Liver (tissue), 9 donors: Measurements from ENCODE around the gene PKHD1. TPM values are rescaled to one million over a fixed set of nuclear protein-coding genes. Genes with fewer than 3 reads are reported as not detected.

Source experiments
- DNase-seq: peaks from one replicate; pipeline ENCODE4 v3.0.0-alpha.2; 2017; ENCODE audit warnings: low spot score
- H3K27ac ChIP-seq, 2 donors: one replicate each; pipeline ENCODE4 v1.7.0; 2013; ENCODE audit warnings: inconsistent platforms in 2 of 2, low read length in 2 of 2, control low read depth in 1 of 2, low read depth in 1 of 2, mild to moderate bottlenecking in 1 of 2
- H3K27me3 ChIP-seq, 4 donors: one replicate each; pipeline versions ENCODE4 v1.6.1 to v1.7.0; 2013; ENCODE audit warnings: low read length in 3 of 4, inconsistent platforms in 1 of 4, mild to moderate bottlenecking in 1 of 4, moderate library complexity in 1 of 4; ENCODE audit not compliant: control insufficient read depth in 4 of 4, insufficient read depth in 4 of 4
- H3K36me3 ChIP-seq, 4 donors: one replicate each; pipeline versions ENCODE4 v1.6.1 to v1.7.0; 2013; ENCODE audit warnings: low read length in 3 of 4, mild to moderate bottlenecking in 3 of 4, low read depth in 1 of 4, moderate library complexity in 1 of 4; ENCODE audit not compliant: control insufficient read depth in 4 of 4, insufficient read depth in 3 of 4
- H3K4me1 ChIP-seq, 4 donors: one replicate each; pipeline versions ENCODE4 v1.6.1 to v1.7.0; 2013; ENCODE audit warnings: low read length in 3 of 4, mild to moderate bottlenecking in 3 of 4, moderate library complexity in 1 of 4; ENCODE audit not compliant: control insufficient read depth in 4 of 4, insufficient read depth in 4 of 4
- H3K4me3 ChIP-seq, 3 donors: one replicate each; pipeline versions ENCODE4 v1.6.1 to v1.7.0; 2013; ENCODE audit warnings: low read length in 3 of 3, control low read depth in 1 of 3, low read depth in 1 of 3, mild to moderate bottlenecking in 1 of 3
- H3K9ac ChIP-seq, 2 donors: one replicate each; pipeline ENCODE4 v1.7.0; 2013; ENCODE audit warnings: low read length in 2 of 2, mild to moderate bottlenecking in 2 of 2, moderate library complexity in 2 of 2, control low read depth in 1 of 2, low read depth in 1 of 2
- H3K9me3 ChIP-seq, 4 donors: one replicate each; pipeline versions ENCODE4 v1.6.1 to v1.7.0; 2013; ENCODE audit warnings: low read length in 3 of 4; ENCODE audit not compliant: control insufficient read depth in 4 of 4
- ATF3 ChIP-seq: IDR thresholded peaks from 2 replicates; pipeline ENCODE4 v1.6.1; 2016; ENCODE audit warnings: antibody characterized with exemption
- CTCF ChIP-seq: fragments of 150-350 bp; IDR thresholded peaks from 2 replicates; pipeline ENCODE4 v1.5.1; 2017; ENCODE audit warnings: improper control_type of control experiment, low read depth, low read length; ENCODE audit not compliant: missing input control
- EGR1 ChIP-seq, 2 donors: IDR thresholded peaks; 2 replicates each; pipeline ENCODE4 v1.6.1; 2016 to 2018; ENCODE audit warnings: antibody characterized with exemption in 2 of 2, low read depth in 2 of 2
- FOXA1 ChIP-seq: IDR thresholded peaks from 2 replicates; pipeline ENCODE4 v1.6.1; 2016; ENCODE audit warnings: antibody characterized with exemption
- FOXA2 ChIP-seq: IDR thresholded peaks from 2 replicates; pipeline ENCODE4 v1.6.1; 2016; ENCODE audit warnings: antibody characterized with exemption
- GABPA ChIP-seq, 2 donors: IDR thresholded peaks in 1 of 2; conservative IDR thresholded peaks in 1 of 2; 2 replicates each; pipeline ENCODE4 v1.6.1; 2016; ENCODE audit warnings: antibody characterized with exemption in 2 of 2, mild to moderate bottlenecking in 1 of 2, moderate library complexity in 1 of 2
- HNF4A ChIP-seq, 2 donors: conservative IDR thresholded peaks; 2 replicates each; pipeline ENCODE4 v1.6.1; 2016; ENCODE audit warnings: antibody characterized with exemption in 2 of 2, mild to moderate bottlenecking in 2 of 2
- HNF4G ChIP-seq: IDR thresholded peaks from 2 replicates; pipeline ENCODE4 v1.6.1; 2016; ENCODE audit warnings: antibody characterized with exemption
- JUND ChIP-seq, 2 donors: IDR thresholded peaks; 2 replicates each; pipeline ENCODE4 v1.6.1; 2016; ENCODE audit warnings: antibody characterized with exemption in 2 of 2
- MAX ChIP-seq: IDR thresholded peaks from 2 replicates; pipeline ENCODE4 v1.6.1; 2016; ENCODE audit warnings: antibody characterized with exemption
- NR2F2 ChIP-seq: IDR thresholded peaks from 2 replicates; pipeline ENCODE4 v1.6.1; 2016; ENCODE audit warnings: antibody characterized with exemption
- RAD21 ChIP-seq, 2 donors: IDR thresholded peaks; 2 replicates each; pipeline ENCODE4 v1.6.1; 2016; ENCODE audit warnings: antibody characterized with exemption in 2 of 2, mild to moderate bottlenecking in 2 of 2
- REST ChIP-seq: IDR thresholded peaks from 2 replicates; pipeline ENCODE4 v1.6.1; 2016; ENCODE audit warnings: antibody characterized with exemption, mild to moderate bottlenecking
- RXRA ChIP-seq, 2 donors: IDR thresholded peaks; 2 replicates each; pipeline ENCODE4 v1.6.1; 2017 to 2018; ENCODE audit warnings: antibody characterized with exemption in 2 of 2, mild to moderate bottlenecking in 1 of 2
- SP1 ChIP-seq: IDR thresholded peaks from 2 replicates; pipeline ENCODE4 v1.6.1; 2018; ENCODE audit warnings: antibody characterized with exemption, mild to moderate bottlenecking
- TAF1 ChIP-seq: conservative IDR thresholded peaks from 2 replicates; pipeline ENCODE4 v1.6.1; 2016; ENCODE audit warnings: antibody characterized with exemption, mild to moderate bottlenecking
- YY1 ChIP-seq: IDR thresholded peaks from 2 replicates; pipeline ENCODE4 v1.6.1; 2016; ENCODE audit warnings: antibody characterized with exemption, mild to moderate bottlenecking
- ZBTB33 ChIP-seq: IDR thresholded peaks from 2 replicates; pipeline ENCODE4 v1.6.1; 2016; ENCODE audit warnings: antibody characterized with exemption
- WGBS: extraction: QIAGEN DNeasy Blood & Tissue Kit; methylation state at CpG from one replicate; pipeline ENCODE4 v1.1.7; 2013; 5-methylcytosine and 5-hydroxymethylcytosine counted together
- polyA plus RNA-seq, 2 donors: library from polyadenylated mRNA; stranded (reverse) in 1 of 2; unstranded in 1 of 2; fragments of 200-250 nt in 1 of 2; fragments of >200 nt in 1 of 2; fragmentation: Nextera tagmentation in 1 of 2; extraction: Ambion mirVana in 1 of 2; gene quantifications; one replicate each; pipeline versions ENCODE4 v1.2.1 to v1.2.3, GENCODE V29; 2013 to 2015
- total RNA-seq, 2 donors: library from RNA; depleted of rRNA; stranded (reverse); fragments of >200 nt; gene quantifications; one replicate each; pipeline ENCODE4 v1.2.3, GENCODE V29; 2014
- donor health status: healthy.
- donor health status: healthy.
- donor health status: healthy.
- donor health status: healthy.
- donor health status: healthy.

Gene PKHD1
- total and polyA plus RNA-seq, 4 donors = 0.45 to 10.6 (median 3.2) TPM

- no peak for DNase-seq
- no peak overlapping the region for H3K9ac ChIP-seq
- H3K4me3 ChIP-seq = no peak overlapping the region
- TF ChIP-seq RAD21 (IDR thresholded peaks at IDR 0.05) (no peak), EGR1 (IDR thresholded peaks at IDR 0.05; ENCODE audit: low read depth in 2 of 2) (no peak), ATF3 (no peak), HNF4A (conservative IDR thresholded peaks at IDR 0.05) (no peak), REST (no peak), RXRA (IDR thresholded peaks at IDR 0.05) (no peak), FOXA1 (no peak), FOXA2 (no peak), SP1 (no peak), CTCF (no peak), HNF4G (no peak), MAX (no peak), ZBTB33 (no peak), GABPA (IDR thresholded peaks at IDR 0.05 in 1 of 2, conservative IDR thresholded peaks at IDR 0.05 in 1 of 2) (no peak), YY1 (no peak), TAF1 (no peak), JUND (IDR thresholded peaks at IDR 0.05) (no peak), NR2F2 (no peak)
- no peaks in the 10 kb centered on the region for H3K9me3 ChIP-seq
- H3K36me3 ChIP-seq = peaks cover 0 to 12% (median 0%) of the 10 kb centered on the region in 4 donors
- no peak overlapping the region for H3K27ac ChIP-seq
- H3K4me1 ChIP-seq = no peaks in the 10 kb centered on the region
- H3K27me3 ChIP-seq = no peaks in the 10 kb centered on the region
- WGBS = 90% methylated on average over 3 of the region's 3 CpGs
Measured at GRCh38 chr6:51930602-51931001, 156.8 kb downstream of the PKHD1 start.
